ENCODE data around the gene DISP2. TPM values are rescaled to one million over a fixed set of nuclear protein-coding genes. Genes with fewer than 3 reads are reported as not detected.

Gene DISP2
- total RNA-seq, 1 experiment from 2014 or later: 1.3 TPM

DNA sequence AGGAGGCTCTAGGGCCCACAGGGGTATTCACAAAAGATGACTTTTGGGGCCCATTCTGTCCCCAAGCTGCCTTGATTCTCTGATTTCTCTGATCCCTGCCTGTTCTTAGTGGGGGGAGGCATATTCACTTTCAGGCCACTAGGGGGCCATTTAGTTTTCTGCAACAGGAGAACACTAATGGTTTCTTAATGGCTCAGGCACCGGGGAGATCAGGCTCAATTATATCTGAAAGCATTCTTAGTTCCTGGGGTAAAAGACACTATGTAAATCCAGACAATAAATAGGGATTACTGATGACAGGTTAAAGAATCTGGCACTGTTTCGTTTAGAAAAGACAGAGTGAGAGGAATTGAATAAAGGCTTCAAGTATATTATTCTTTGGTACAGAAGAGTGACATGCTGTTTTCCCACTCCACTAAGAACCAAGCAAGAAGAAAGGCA is 37.1 kb upstream of the DISP2 start:
- no peak overlapping the region for H4K5ac ChIP-seq (ENCODE audit: insufficient read length, low read depth, low read length)
- no peaks in the 10 kb centered on the region for H3K79me1 ChIP-seq (ENCODE audit: insufficient read depth, low read depth, low read length, poor library complexity, severe bottlenecking)
- no peak overlapping the region for H2AFZ ChIP-seq (ENCODE audit: low read length)
- TF ChIP-seq, protein P1, sequence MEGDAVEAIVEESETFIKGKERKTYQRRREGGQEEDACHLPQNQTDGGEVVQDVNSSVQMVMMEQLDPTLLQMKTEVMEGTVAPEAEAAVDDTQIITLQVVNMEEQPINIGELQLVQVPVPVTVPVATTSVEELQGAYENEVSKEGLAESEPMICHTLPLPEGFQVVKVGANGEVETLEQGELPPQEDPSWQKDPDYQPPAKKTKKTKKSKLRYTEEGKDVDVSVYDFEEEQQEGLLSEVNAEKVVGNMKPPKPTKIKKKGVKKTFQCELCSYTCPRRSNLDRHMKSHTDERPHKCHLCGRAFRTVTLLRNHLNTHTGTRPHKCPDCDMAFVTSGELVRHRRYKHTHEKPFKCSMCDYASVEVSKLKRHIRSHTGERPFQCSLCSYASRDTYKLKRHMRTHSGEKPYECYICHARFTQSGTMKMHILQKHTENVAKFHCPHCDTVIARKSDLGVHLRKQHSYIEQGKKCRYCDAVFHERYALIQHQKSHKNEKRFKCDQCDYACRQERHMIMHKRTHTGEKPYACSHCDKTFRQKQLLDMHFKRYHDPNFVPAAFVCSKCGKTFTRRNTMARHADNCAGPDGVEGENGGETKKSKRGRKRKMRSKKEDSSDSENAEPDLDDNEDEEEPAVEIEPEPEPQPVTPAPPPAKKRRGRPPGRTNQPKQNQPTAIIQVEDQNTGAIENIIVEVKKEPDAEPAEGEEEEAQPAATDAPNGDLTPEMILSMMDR (conservative IDR thresholded peaks at IDR 0.05): peak; percentile 90
- WGBS (ENCODE audit: extremely low coverage, insufficient read length, low lambda C conversion rate): no CpG with 5 or more reads among the region's 2 CpGs
- no peak overlapping the region for H2BK20ac ChIP-seq (ENCODE audit: low read depth, low read length, poor library complexity, severe bottlenecking)
- no peak overlapping the region for H3K4ac ChIP-seq (ENCODE audit: low read depth, low read length)
- H3K4me1 Mint-ChIP-seq: peaks cover 30 to 34% of the 10 kb centered on the region in 2 experiments
- peak overlapping the region in 1 of 3 experiments; percentile 21; a peak in 1 of 7 replicates for H3K27ac Mint-ChIP-seq
- H3K9me3 ChIP-seq (ENCODE audit: control insufficient read depth, low read depth, low read length): no peaks in the 10 kb centered on the region
- no peak overlapping the region for H2BK12ac ChIP-seq (ENCODE audit: insufficient read length, low read depth, low read length)
- H3K27me3 Mint-ChIP-seq (ENCODE audit: low read depth): peaks cover 44% of the 10 kb centered on the region
- H2BK15ac ChIP-seq (ENCODE audit: low read depth, low read length): no peak overlapping the region
- no peaks in the 10 kb centered on the region for H3K79me2 ChIP-seq (ENCODE audit: insufficient read depth, low read length)
- no peak overlapping the region for H3K18ac ChIP-seq (ENCODE audit: insufficient read length, low read depth, low read length)
- H2AK5ac ChIP-seq (ENCODE audit: insufficient read length, low read length): no peak overlapping the region
- H4K91ac ChIP-seq (ENCODE audit: insufficient read length, low read depth, low read length): no peak overlapping the region
- no peak overlapping the region for H4K8ac ChIP-seq (replicated peaks; ENCODE audit: insufficient read length, low read depth, low read length)
- peaks cover 0 to 8% (median 3%) of the 10 kb centered on the region in 3 experiments; a peak in 4 of 7 replicates for H3K36me3 Mint-ChIP-seq (ENCODE audit: insufficient read depth in 1 of 3, low read depth in 3 of 3)
- no peak for DNase-seq
- H3K9ac ChIP-seq (ENCODE audit: extremely low read depth, insufficient read length, low read length): no peak overlapping the region
- no peaks in the 10 kb centered on the region; the same call in 1 of the 2 replicates for H3K27me3 ChIP-seq (ENCODE audit: insufficient read depth, low read length)
- peaks cover 5% of the 10 kb centered on the region; the same call in 1 of the 2 replicates for H3K4me1 ChIP-seq (ENCODE audit: insufficient read depth, low read length)
- no peak overlapping the region for H3K23ac ChIP-seq (ENCODE audit: insufficient read length, low read depth, low read length)
- H3K4me3 Mint-ChIP-seq: peak overlapping the region in 1 of 2 experiments; percentile 2; a peak in 1 of 5 replicates
- H3K27ac ChIP-seq (ENCODE audit: insufficient read length, low read depth, low read length): no peak overlapping the region
- no peak overlapping the region for H3K14ac ChIP-seq (ENCODE audit: insufficient read depth, low read length)
- no peak overlapping the region for H2BK5ac ChIP-seq (ENCODE audit: insufficient read length, low read length)
- H3K23me2 ChIP-seq (ENCODE audit: insufficient read length, low read depth, low read length, poor library complexity, severe bottlenecking): peaks cover 10% of the 10 kb centered on the region
- no peak overlapping the region for H2BK120ac ChIP-seq (ENCODE audit: low read depth, low read length, poor library complexity, severe bottlenecking)
- no peak overlapping the region for H3T11ph ChIP-seq (ENCODE audit: low read length)
- peaks cover 0 to 6% of the 10 kb centered on the region in 2 experiments; a peak in 1 of 5 replicates for H3K9me3 Mint-ChIP-seq
- H3K56ac ChIP-seq (ENCODE audit: insufficient read length, low read depth, low read length): no peak overlapping the region
- no peak overlapping the region for H3K4me2 ChIP-seq (ENCODE audit: insufficient read depth, insufficient read length, low read length)
- no peaks in the 10 kb centered on the region for H4K20me1 ChIP-seq (ENCODE audit: control insufficient read depth, insufficient read depth, insufficient read length)
